Measurements from ENCODE around the gene PREX1. TPM values are rescaled to one million over a fixed set of nuclear protein-coding genes. Genes with fewer than 3 reads are reported as not detected.

Gene PREX1
- total and polyA plus RNA-seq, 2 donors (not counting 3 experiments of a cell fraction or from before 2014, with no cell fraction given) = 51.3 to 72.9 TPM

DNA sequence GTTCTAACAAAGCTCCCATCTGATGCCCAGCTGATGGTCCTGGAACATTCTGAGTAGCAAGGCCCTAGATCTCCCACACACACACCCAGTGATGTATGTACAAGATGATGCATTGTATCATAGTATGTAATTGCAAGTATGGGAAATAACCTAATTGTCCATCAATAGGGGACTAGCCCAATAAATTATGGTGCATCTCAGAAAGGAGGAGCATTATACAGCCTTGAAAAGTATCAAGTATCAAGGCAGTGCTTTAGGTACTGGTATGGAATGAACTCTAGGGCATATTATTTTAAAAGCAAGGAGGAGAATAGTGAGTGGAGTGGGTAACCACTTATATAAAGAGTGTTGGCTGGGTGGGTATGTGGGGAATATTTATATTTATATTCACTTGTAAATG lies 24.8 kb upstream of the PREX1 start:
- DNase-seq (ENCODE audit: low read depth, low spot score) = no peak
- H3K9me1 ChIP-seq (replicated peaks; ENCODE audit: control insufficient read depth, extremely low read depth, insufficient read depth, low read length) = no peaks in the 10 kb centered on the region
- no peak overlapping the region for H3K27ac ChIP-seq (ENCODE audit: insufficient read depth, low read depth, low read length)
- dilution Hi-C loops (cut with MboI; ENCODE audit: extremely low pct_ligation_motif_present, low sequenced_read_pairs) = no loop called here
- intact Hi-C loops (cut with micrococcal nuclease) = no loop called here
- no TSS peak for BruUV-seq (replicated peaks)
- no peak for FAIRE-seq
- no peak for TF ChIP-seq JUN (IDR thresholded peaks at IDR 0.05; ENCODE audit: borderline replicate concordance, insufficient read depth, insufficient read length, low read depth)
- TF ChIP-seq, protein P1, sequence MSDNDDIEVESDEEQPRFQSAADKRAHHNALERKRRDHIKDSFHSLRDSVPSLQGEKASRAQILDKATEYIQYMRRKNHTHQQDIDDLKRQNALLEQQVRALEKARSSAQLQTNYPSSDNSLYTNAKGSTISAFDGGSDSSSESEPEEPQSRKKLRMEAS (IDR thresholded peaks at IDR 0.05; ENCODE audit: insufficient read depth, insufficient read length) = no peak
- TF ChIP-seq, protein P2, sequence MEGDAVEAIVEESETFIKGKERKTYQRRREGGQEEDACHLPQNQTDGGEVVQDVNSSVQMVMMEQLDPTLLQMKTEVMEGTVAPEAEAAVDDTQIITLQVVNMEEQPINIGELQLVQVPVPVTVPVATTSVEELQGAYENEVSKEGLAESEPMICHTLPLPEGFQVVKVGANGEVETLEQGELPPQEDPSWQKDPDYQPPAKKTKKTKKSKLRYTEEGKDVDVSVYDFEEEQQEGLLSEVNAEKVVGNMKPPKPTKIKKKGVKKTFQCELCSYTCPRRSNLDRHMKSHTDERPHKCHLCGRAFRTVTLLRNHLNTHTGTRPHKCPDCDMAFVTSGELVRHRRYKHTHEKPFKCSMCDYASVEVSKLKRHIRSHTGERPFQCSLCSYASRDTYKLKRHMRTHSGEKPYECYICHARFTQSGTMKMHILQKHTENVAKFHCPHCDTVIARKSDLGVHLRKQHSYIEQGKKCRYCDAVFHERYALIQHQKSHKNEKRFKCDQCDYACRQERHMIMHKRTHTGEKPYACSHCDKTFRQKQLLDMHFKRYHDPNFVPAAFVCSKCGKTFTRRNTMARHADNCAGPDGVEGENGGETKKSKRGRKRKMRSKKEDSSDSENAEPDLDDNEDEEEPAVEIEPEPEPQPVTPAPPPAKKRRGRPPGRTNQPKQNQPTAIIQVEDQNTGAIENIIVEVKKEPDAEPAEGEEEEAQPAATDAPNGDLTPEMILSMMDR (IDR thresholded peaks at IDR 0.05; ENCODE audit: extremely low read depth in 1 of 2, insufficient read depth in 1 of 2, low read depth in 1 of 2, low read length in 2 of 2) = no peak
- no peak for TF ChIP-seq FOS (IDR thresholded peaks at IDR 0.05; ENCODE audit: borderline replicate concordance, insufficient read depth, low read length)
- TF ChIP-seq POLR2A (IDR thresholded peaks at IDR 0.05; ENCODE audit: low read depth, low read length) = no peak
- no peak for TF ChIP-seq MYC (IDR thresholded peaks at IDR 0.05; ENCODE audit: low read depth, low read length)
- TF ChIP-seq EZH2 (IDR thresholded peaks at IDR 0.05; ENCODE audit: borderline replicate concordance, low read depth, low read length, severe bottlenecking) = no peak
- no peak for TF ChIP-seq GATA2 (IDR thresholded peaks at IDR 0.05; ENCODE audit: insufficient read depth, insufficient read length, low read depth, low read length)
- no peak for TF ChIP-seq POLR2AphosphoS5 (IDR thresholded peaks at IDR 0.05; ENCODE audit: insufficient read depth, low read depth, low read length)
- H3K79me2 ChIP-seq (ENCODE audit: control insufficient read depth, insufficient read depth, low read length) = no peaks in the 10 kb centered on the region
- no peak overlapping the region for H2AFZ ChIP-seq (ENCODE audit: low read depth, low read length)
- H3K4me1 ChIP-seq (ENCODE audit: control insufficient read depth, extremely low read depth, insufficient read depth, low read length) = no peaks in the 10 kb centered on the region
- H3K27me3 ChIP-seq (ENCODE audit: control insufficient read depth in 2 of 2, insufficient read depth in 2 of 2, low read length in 2 of 2) = no peaks in the 10 kb centered on the region
- no peaks in the 10 kb centered on the region for H3K9me3 ChIP-seq (replicated peaks; ENCODE audit: control insufficient read depth, insufficient read depth, low read length)
- no peak overlapping the region for H3K4me2 ChIP-seq (ENCODE audit: insufficient read depth, low read length)
- ChIA-PET CTCF (no interaction called here), POLR2A (no interaction called here)
- H3K4me3 ChIP-seq (replicated peaks in 1 of 3; ENCODE audit: insufficient read depth in 1 of 3, low read depth in 1 of 3, low read length in 3 of 3) = no peak overlapping the region
- H4K20me1 ChIP-seq (replicated peaks; ENCODE audit: control insufficient read depth, extremely low read depth, insufficient read depth, low read length) = no peaks in the 10 kb centered on the region
- H3K9ac ChIP-seq (replicated peaks; ENCODE audit: extremely low read depth, insufficient read depth, low read length) = no peak overlapping the region
- no peaks in the 10 kb centered on the region for H3K36me3 ChIP-seq (ENCODE audit: control insufficient read depth in 2 of 2, extremely low read depth in 1 of 2, insufficient read depth in 2 of 2, low read length in 2 of 2)
